Activated CD4-positive, alpha-beta T cell treated with anti-CD3 and anti-CD28 coated beads for 4 hours (primary cell): ENCODE results near the gene DACT2.
"Not testable (repeated sequence)": the region's sequence is repeated elsewhere in the genome, so short reads cannot be mapped to it uniquely, and the experiment has no call there.

Source experiments
- DNase-seq, 2 donors: peaks; one replicate each; pipeline ENCODE4 v3.0.0-alpha.2; 2020

Gene DACT2

GRCh38 chr6:168320634-168321033 lies 1.1 kb upstream of the DACT2 start:
- DNase-seq = no peak

GRCh38 chr6:168318579-168319278 lies 848 bp downstream of the DACT2 start:
- DNase-seq = no peak

DNA sequence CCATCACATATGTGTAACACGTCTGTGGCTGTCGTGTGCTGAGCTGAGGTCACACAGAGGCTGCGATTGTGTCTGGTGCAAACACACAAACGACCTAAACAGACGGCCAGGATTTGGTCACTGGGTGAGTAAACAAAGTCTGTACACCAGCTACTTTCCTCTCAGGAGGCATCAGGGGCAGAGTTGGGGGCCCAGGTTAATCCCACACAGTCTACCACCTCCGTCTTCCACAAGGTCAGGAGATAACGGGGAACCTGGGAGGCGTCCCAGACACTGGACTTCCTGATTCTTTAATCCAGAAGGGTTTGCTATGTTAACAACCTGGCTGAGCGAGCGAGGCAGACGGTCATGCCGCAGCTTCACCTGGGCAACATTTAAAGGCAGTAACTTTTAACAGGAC lies 1.5 kb downstream of the DACT2 start:
- DNase-seq = no peak

DNA sequence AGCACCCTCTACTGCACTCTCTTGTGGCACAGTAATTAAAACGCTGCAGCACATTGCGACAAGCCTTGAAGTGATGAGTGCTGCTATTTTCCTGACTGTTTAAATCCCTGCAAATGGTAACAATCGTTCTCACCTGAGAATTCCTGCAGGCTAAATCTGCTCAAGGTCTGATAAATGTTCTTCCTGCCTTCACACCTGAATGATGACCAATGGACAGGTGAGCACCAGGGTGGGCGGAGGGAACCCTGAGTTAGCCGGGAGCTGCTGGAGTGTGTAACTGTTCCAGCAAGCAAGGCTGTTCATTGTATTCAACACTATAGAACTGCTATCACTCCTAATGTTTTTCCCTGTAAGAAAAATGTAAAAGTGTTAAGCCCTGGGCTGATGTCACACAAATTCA lies 4.0 kb downstream of the DACT2 start:
- DNase-seq = no peak

DNA sequence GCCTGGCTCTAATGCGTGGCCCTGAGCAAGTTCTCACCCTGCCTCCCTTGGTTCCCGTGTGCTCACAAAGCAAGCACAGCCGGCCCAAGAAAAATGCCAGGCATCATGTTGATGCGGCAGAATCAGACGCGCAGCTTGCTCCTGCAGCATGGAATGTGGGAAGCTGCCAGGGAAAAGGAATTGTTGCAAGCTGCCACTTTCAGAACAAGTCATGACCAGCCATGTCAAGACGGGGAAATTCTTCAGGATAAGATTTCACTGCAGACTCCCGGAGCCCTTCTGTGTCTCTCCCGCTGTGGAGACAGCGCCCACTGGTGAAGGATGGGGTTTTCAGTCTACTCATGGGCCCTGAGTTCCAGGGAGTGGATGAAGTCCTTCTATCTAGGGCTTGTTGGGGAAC lies 4.6 kb downstream of the DACT2 start:
- no peak for DNase-seq

GRCh38 chr6:168314021-168314420 lies 5.6 kb downstream of the DACT2 start:
- DNase-seq = no peak

- no peak for DNase-seq
These were observed 6.1 kb downstream of the DACT2 start for GRCh38 chr6:168313431-168314011.

- not testable (repeated sequence) for DNase-seq
These were observed 7.5 kb downstream of the DACT2 start for GRCh38 chr6:168312125-168312507.

DNA sequence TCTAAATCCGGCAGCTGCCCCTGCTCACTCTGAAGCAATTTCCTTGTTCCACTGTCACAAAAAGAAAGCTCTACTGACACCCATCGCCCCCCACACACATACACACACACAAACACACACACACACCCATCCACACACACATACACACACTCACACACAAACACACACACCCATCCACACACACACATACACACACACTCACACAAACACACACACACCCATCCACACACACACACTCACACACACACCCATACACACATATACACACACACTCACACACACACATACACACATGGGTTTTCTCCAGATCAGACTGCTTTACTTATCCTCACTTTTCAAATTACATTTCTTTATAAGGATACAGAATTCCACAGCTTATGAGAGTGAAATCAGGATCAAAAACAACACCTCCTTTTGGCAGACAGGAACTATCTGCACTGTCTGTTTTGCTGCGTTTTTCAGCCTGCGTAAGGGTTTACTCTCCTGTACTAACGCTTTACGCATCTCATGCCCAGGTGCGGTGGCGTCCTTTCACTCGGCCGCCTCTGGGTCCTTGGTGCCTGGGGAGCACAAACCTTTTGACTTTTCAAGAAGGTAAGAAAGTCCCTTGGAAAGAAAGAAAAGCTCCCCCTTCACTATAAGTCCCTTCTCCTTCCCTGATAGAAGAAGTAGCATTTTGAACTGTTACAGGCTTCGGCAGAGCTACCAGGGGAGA lies 8.0 kb downstream of the DACT2 start:
- no peak for DNase-seq

- no peak for DNase-seq
These were observed 8.6 kb downstream of the DACT2 start for GRCh38 chr6:168310945-168311344.

GRCh38 chr6:168310403-168310802 lies 9.2 kb downstream of the DACT2 start:
- no peak for DNase-seq

GRCh38 chr6:168309997-168310396 lies 9.6 kb downstream of the DACT2 start:
- no peak for DNase-seq

DNA sequence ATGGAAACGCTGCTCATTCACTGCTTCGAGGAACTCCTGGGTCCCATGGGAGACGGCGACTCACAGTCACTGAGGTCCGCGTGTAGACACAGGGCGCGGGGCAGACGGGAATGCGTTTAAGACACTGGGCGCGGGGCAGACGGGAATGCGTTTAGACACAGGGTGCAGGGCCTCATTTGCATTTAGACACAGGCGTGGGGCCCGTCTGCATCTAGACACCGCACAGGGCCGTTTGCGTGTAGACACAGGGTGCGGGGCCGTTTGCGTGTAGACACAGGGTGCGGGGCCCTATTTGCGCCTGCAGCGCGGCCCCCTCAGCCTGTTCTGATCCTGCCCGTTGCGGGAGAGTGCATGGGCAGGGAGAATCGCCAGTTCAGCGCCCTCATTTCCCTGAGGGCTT lies 10.4 kb downstream of the DACT2 start:
- DNase-seq = no peak

DNA sequence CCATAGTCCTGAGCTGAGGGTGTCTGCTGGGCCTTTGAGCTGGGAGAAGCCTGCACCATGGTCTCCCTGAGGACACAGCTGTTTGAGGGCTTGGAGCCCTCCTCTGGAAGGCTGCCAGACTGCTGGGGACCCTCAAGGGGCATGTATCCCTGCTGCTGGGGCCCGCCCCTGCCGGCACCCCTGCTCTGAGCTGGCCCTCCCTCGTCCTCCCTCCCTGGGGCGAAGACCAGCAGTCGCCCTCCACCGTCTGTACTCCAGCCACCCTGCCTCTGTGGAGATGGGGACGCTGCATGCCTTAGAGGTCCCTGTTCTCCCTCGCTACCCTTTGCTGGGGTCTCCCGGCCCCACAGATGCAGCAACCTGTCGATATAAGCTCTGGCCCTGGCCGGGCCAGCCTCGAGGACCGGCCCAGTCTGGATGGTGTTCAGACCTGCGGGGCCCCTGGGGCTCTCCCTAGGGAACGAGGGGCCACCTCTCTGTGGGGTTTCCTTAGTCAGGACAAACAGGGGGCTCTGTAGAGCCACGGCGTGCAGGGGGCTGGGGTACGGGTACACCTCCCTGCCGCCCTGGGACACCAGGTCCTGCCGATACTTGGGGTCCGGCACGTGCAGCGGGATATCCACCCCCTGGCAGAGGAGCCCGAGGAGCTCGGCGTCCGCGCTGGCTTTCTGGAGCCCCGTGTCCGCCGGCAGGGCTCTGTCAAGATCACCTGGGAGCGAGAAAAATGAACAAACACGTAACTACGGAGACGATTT lies 11.0 kb downstream of the DACT2 start:
- no peak for DNase-seq

- no peak for DNase-seq
These were observed 11.9 kb downstream of the DACT2 start for GRCh38 chr6:168307695-168308021.

- no peak for DNase-seq
These were observed 12.4 kb downstream of the DACT2 start for GRCh38 chr6:168307015-168307694.

GRCh38 chr6:168305863-168306262 lies 13.7 kb downstream of the DACT2 start:
- DNase-seq = no peak

GRCh38 chr6:168305096-168305749 lies 14.4 kb downstream of the DACT2 start:
- DNase-seq = no peak

DNA sequence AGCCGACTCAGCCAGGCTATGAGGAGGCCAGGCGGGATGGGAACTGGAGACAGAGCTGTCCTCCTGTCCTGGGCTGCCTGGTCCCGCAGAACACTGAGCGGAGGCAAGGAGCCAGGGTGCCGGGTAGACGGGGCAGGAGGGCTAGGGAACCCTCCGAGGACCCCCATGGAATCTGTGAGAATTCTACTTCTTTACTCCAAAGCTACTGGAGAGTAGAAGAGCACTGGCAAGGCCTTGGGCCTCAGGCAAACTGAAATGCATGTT lies 14.9 kb downstream of the DACT2 start:
- DNase-seq = no peak

- no peak for DNase-seq
These were observed 15.4 kb downstream of the DACT2 start for GRCh38 chr6:168303982-168304751.

- DNase-seq = no peak
These were observed 17.0 kb downstream of the DACT2 start for GRCh38 chr6:168302534-168302933.
